ENCODE measurements around the gene ST8SIA2.
"Not testable (repeated sequence)": the region's sequence is repeated elsewhere in the genome, so short reads cannot be mapped to it uniquely, and the experiment has no call there.

The ST8SIA2 gene

GRCh38 chr15:92463352-92463751 lies 69.7 kb downstream of the ST8SIA2 start:
- no peak overlapping the region for H3K4me3 ChIP-seq (ENCODE audit: low read depth, low read length)
- DNase-seq (ENCODE audit: low read depth) = no peak
- in situ Hi-C loops (cut with HindIII; ENCODE audit: low sequenced_read_pairs) = no loop called here
- TF ChIP-seq, protein P1, sequence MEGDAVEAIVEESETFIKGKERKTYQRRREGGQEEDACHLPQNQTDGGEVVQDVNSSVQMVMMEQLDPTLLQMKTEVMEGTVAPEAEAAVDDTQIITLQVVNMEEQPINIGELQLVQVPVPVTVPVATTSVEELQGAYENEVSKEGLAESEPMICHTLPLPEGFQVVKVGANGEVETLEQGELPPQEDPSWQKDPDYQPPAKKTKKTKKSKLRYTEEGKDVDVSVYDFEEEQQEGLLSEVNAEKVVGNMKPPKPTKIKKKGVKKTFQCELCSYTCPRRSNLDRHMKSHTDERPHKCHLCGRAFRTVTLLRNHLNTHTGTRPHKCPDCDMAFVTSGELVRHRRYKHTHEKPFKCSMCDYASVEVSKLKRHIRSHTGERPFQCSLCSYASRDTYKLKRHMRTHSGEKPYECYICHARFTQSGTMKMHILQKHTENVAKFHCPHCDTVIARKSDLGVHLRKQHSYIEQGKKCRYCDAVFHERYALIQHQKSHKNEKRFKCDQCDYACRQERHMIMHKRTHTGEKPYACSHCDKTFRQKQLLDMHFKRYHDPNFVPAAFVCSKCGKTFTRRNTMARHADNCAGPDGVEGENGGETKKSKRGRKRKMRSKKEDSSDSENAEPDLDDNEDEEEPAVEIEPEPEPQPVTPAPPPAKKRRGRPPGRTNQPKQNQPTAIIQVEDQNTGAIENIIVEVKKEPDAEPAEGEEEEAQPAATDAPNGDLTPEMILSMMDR (IDR thresholded peaks at IDR 0.05; ENCODE audit: low read depth, low read length, missing control alignments) = no peak

DNA sequence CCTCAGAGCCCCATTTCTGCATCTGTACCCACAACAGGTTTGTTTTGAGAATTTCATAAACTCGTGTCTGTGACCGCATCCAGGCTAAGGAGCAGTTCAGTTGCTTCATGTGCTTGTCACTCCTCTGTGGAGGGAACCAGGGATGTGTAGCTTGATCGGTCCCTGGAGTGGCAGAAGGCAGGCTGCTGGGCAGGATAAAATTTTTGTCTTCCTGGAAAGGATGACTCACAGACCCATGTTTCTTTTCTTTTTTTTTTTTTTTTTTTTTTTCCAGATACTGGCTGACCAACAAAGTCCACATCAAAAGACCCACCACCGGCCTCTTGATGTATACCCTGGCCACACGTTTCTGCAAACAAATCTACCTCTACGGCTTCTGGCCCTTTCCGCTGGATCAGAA lies 70.1 kb downstream of the ST8SIA2 start:
- TF ChIP-seq, protein P1 (IDR thresholded peaks at IDR 0.05; ENCODE audit: low read depth, low read length, missing control alignments) = no peak
- in situ Hi-C loops (cut with HindIII; ENCODE audit: low sequenced_read_pairs) = no loop called here
- no peak overlapping the region for H3K4me3 ChIP-seq (ENCODE audit: low read depth, low read length)
- DNase-seq (ENCODE audit: low read depth) = no peak

DNA sequence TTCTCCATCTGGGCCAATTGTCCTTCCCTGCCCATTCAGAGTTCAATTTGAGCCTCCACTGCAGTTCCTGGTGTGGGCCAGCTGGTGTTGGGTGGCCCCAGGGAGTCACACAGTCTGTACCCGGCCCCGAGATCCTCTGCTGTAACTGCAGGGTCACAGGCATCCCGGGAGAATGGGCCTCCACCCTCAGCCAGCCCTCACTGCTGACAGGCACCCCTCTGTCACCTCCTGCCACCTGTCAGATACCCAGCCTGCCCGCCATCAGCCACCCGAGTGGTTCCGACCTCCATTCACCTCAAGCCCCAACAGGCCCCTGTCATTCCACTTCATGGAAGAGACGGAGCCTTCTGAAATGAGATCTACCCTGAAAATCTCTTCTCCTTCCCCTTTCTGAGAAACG lies 73.2 kb downstream of the ST8SIA2 start:
- DNase-seq (ENCODE audit: low read depth) = no peak
- H3K4me3 ChIP-seq (ENCODE audit: low read depth, low read length) = no peak overlapping the region
- in situ Hi-C loops (cut with HindIII; ENCODE audit: low sequenced_read_pairs) = no loop called here
- TF ChIP-seq, protein P1 (IDR thresholded peaks at IDR 0.05; ENCODE audit: low read depth, low read length, missing control alignments) = no peak

GRCh38 chr15:92467245-92467644 lies 73.6 kb downstream of the ST8SIA2 start:
- no peak overlapping the region for H3K4me3 ChIP-seq (ENCODE audit: low read depth, low read length)
- in situ Hi-C loops (cut with HindIII; ENCODE audit: low sequenced_read_pairs) = no loop called here
- no peak for DNase-seq (ENCODE audit: low read depth)
- TF ChIP-seq, protein P1 (IDR thresholded peaks at IDR 0.05; ENCODE audit: low read depth, low read length, missing control alignments) = no peak

GRCh38 chr15:92468991-92469390 lies 75.3 kb downstream of the ST8SIA2 start:
- no peak for DNase-seq (ENCODE audit: low read depth)
- in situ Hi-C loops (cut with HindIII; ENCODE audit: low sequenced_read_pairs) = no loop called here
- TF ChIP-seq, protein P1 (IDR thresholded peaks at IDR 0.05; ENCODE audit: low read depth, low read length, missing control alignments) = no peak

DNA sequence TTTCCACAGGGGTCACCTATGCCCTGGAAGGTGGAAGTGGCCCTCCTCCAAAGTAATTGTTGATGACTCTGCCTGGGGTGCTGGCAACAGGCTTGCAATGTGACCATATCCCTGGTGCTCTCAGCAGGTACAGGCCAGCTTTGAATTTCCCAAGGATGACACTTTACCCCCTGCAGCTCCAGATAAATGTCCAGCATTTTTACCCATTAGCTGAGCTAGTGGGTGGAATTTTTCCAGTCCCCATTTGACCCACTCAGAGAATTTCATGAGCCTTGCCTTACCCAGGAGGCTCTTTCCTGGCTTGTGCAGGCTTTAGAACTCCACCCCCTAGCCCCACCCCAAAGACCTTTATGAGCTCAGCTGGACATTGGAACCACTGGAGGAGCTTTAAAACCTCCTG lies 77.6 kb downstream of the ST8SIA2 start:
- H3K4me3 ChIP-seq (ENCODE audit: low read depth, low read length) = no peak overlapping the region
- in situ Hi-C loops (cut with HindIII; ENCODE audit: low sequenced_read_pairs) = no loop called here
- TF ChIP-seq, protein P1 (IDR thresholded peaks at IDR 0.05; ENCODE audit: low read depth, low read length, missing control alignments) = no peak
- no peak for DNase-seq (ENCODE audit: low read depth)

More at GRCh38 chr15:92468991-92469390, 75.3 kb downstream of the ST8SIA2 start:
- H3K4me3 ChIP-seq (ENCODE audit: low read depth, low read length) = no peak overlapping the region

DNA sequence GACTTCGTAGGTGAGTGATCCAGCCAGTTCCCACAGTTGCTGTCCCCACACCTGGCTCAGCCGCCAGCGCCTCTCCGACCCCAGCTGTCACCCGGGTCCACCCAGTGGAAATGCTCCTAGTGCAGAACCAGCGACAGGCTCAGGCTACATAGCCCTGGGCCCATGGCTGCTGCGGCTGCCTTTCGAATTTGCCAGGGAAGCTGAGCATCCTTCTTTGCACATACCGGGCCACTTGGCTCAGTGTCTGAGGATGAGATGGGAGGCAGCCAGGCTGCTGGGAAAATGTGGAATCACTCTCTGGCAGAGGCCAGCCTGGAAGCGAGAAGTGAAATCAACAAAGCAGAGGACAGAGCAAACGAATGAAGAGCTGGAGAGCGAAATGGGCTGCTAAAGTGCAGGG lies 80.1 kb downstream of the ST8SIA2 start:
- no peak for DNase-seq (ENCODE audit: low read depth)
- TF ChIP-seq, protein P1 (IDR thresholded peaks at IDR 0.05; ENCODE audit: low read depth, low read length, missing control alignments) = no peak
- in situ Hi-C loops (cut with HindIII; ENCODE audit: low sequenced_read_pairs) = no loop called here
- H3K4me3 ChIP-seq (ENCODE audit: low read depth, low read length) = no peak overlapping the region

DNA sequence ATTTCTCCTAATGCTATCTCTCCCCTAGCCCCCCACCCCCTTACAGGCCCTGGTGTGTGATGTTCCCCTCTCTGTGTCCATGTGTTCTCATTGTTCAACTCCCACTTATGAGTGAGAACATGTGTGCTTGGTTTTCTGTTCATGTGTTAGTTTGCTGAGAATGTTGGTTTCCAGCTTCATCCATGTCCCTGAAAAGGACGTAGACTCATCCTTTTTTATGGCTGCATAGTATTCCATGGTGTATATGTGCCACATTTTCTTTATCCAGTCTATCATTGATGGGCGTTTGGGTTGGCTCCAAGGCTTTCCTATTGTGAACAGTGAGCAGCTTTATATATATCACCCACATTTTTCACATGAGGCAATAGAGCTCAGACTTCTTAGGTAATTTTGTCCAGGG lies 86.0 kb downstream of the ST8SIA2 start:
- H3K4me3 ChIP-seq (ENCODE audit: low read depth, low read length); DNase-seq (ENCODE audit: low read depth): not testable (repeated sequence)

More for the DNA sequence above, 86.0 kb downstream of the ST8SIA2 start:
- in situ Hi-C loops (cut with HindIII; ENCODE audit: low sequenced_read_pairs) = not testable (repeated sequence)
